Head of caudate nucleus (tissue), 42 donors: ENCODE results near the gene HEPH.
"Not testable (repeated sequence)": the region's sequence is repeated elsewhere in the genome, so short reads cannot be mapped to it uniquely, and the experiment has no call there.

Experiments
- DNase-seq, 42 donors: peaks; one replicate each; pipeline versions ENCODE4 v3.0.0 to v3.0.0-alpha.2; 2020 to 2021; ENCODE audit warnings: mixed read lengths in 7 of 42
- intact Hi-C: fragments of 100-400 bp; cut with DNase I; formaldehyde crosslinking; loops from one replicate; pipeline ENCODE4 v1.15.0; 2022

HEPH gene

GRCh38 chrX:66200050-66200664, 36.1 kb downstream of the HEPH start:
- intact Hi-C loops: no loop called here

DNA sequence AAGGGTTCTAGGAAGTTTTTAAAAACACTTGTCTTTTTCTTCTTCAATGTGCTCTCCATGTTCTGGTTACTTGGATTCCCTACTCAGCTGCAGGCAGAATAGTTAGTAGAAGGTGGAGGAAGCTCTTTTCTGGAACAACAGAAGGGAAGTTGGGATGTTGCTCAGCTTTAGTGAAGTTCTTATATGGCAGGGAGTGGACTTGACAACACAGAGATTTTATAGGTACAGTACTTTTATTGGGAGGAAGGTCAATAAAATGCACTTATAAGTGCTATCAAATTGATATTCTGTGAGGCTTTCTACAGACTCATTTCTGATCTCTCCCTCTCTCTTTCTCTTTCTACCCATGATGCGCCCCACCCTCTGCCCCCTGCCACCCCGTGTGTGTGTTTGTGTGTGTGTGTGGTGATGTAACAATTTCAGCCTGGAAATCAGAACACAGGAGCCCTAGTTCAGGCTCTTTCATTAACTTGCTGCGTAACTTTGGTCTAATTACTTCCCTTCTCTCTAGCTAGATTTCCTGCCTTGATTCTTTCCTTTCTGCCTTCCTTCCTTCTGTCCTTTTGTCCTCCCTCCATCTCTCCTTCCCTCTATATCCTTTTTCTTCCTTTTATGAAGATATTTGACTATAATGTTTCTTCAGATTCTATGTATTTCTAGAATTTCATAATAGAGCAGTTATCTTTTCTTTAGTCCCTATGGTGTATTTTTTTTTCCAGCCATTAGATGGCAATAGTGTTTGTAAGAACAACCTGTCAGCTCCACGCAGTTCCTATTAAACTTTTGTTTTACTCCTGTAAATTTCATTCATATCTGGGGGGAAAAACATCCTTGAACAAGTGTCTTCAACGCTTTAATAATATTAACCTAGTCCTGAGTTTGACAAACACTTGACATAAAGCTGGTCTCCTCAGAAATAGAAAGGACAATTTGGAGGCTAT, 37.1 kb downstream of the HEPH start:
- intact Hi-C loops: no loop called here

More at GRCh38 chrX:66200050-66200664, 36.1 kb downstream of the HEPH start:
- DNase-seq: no peak

GRCh38 chrX:66203114-66203513, 39.1 kb downstream of the HEPH start:
- no peak for DNase-seq
- intact Hi-C loops: no loop called here

More for the DNA sequence above, 37.1 kb downstream of the HEPH start:
- DNase-seq: no peak

GRCh38 chrX:66221856-66222255, 57.8 kb downstream of the HEPH start:
- no peak for DNase-seq
- intact Hi-C loops: no loop called here

DNA sequence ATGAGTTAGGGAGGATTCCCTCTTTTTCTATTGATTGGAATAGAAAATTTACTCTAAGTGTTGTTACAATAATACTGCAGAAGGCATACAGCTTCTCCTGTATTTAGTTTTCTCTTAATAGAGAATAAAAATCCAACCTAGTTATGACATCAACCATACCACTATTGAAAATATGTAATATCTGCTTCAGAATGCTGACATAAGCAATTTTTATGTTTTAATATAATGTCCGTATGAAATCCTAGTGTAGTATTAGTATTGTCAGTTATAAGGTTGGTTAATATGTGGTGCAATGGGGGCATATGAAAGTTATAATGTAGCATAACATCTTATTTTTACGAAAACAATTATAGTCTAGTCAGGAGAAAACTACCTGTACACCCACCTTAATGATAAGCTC, 68.2 kb downstream of the HEPH start:
- no peak for DNase-seq
- intact Hi-C loops: no loop called here

DNA sequence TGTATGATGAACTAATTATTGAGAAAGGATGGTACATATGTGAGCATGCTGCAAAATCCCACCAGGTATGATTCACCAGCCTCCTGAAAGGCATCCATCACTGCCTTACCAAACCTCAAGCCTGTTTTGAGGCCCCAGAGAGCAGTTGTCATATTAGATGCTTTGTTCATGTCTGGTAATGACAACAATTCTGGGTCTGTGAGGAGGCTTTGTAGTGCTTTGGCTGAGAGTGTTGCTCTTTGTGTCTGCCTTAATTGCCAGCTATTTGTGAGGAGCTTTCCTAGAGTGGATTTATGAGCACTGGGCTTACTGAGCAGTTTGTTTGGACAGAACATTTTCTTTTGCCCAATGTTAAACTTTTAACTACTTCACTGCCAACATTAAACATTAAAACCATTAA, 69.2 kb downstream of the HEPH start:
- peak in 13 of 42 donors; percentile 3 to 51 (median 12) for DNase-seq
- intact Hi-C loops: no loop called here

DNA sequence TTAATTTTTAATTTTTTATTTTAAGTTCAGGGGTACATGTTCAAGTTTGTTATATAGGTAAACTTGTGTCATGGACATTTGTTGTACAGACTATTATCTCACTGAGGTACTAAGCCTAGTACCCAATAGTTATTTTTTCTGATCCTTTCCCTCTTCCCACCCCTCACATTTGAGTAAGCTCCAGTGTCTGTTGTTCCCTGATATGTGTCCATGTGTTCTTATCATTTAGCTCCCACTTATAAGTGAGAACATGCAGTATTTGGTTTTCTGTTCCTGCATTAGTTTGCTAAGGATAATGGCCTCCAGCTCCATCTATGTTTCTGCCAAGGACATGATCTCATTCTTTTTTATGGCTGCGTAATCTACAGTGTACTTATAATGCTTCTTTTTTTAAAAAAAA, 69.9 kb downstream of the HEPH start:
- intact Hi-C loops, DNase-seq: not testable (repeated sequence)

DNA sequence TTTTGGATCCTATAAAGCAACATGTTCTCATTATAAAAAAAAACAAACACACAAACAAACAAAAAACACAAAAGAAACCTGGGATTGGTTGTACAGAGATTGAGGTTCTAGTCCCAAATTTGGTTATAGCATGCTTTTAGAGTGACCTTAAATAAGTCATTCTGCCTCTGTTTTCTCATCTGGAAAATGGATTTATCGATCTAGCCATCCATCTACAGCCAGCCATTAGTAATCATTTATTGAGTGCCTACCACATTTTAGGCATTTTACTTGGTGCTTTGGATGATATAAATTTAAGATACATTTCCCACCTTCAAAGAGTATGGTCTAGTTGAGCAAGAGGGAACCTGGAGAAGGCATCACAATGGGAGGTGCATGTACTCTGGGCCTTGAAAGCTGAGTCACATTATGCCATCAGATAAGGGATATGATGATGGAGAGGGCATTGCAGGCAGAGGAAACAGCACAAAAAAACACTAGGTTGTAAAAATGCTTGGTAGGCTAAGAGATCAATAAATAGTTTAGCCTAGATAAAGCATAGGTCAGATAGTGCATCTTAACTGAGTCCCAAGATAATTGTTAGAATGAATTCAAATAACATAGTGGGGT, 91.4 kb downstream of the HEPH start:
- intact Hi-C loops: no loop called here
- DNase-seq: no peak

- no peak for DNase-seq
- intact Hi-C loops: no loop called here
Observed at GRCh38 chrX:66262807-66263206, 98.8 kb downstream of the HEPH start.
